Panc1 (cell line): ENCODE measurements around the gene FAM107A. TPM values are rescaled to one million over a fixed set of nuclear protein-coding genes. Genes with fewer than 3 reads are reported as not detected.

Experiments used
- ATAC-seq: fragments of 200-7000 bp; cut with Tn5 transposase; 2 replicates; pipeline ENCODE4 v1.9.1; 2020; ENCODE audit warnings: mild to moderate bottlenecking, moderate library complexity
- BruUV-seq: library from RNA; stranded (reverse); fragments of 400-500 nt; replicated peaks from 2 replicates; lab custom pipeline; 2021; lab: Mats Ljungman, UMichigan
- CTCF ChIA-PET: fragments of 300-600 bp; sonication (Branson Sonifier 250); formaldehyde crosslinking; loops from one replicate; lab custom pipeline; 2022; ENCODE audit warnings: antibody characterized with exemption; lab: Charles Lee
- POLR2A ChIA-PET: fragments of 300-600 bp; sonication (Branson Sonifier 250); formaldehyde crosslinking; loops from one replicate; lab custom pipeline; 2022; ENCODE audit warnings: antibody characterized with exemption; lab: Charles Lee
- DNase-seq: peaks from one replicate; pipeline ENCODE4 v3.0.0-alpha.2; 2010; ENCODE audit warnings: low read depth, low spot score
- H3K27ac ChIP-seq: 2 replicates; pipeline ENCODE4 v1.5.1; 2011; ENCODE audit warnings: mild to moderate bottlenecking, low read length, inconsistent platforms
- H3K27me3 ChIP-seq: fragments of 200-500 bp; sonication (Bioruptor generic); 2 replicates; pipeline ENCODE4 v1.6.0; 2014; ENCODE audit warnings: low read length, inconsistent platforms; ENCODE audit not compliant: control insufficient read depth, insufficient read depth
- H3K36me3 ChIP-seq: fragments of 200-500 bp; sonication (Bioruptor generic); 2 replicates; pipeline ENCODE4 v1.5.1; 2014; ENCODE audit warnings: inconsistent platforms, mild to moderate bottlenecking, low read length, moderate library complexity; ENCODE audit not compliant: control insufficient read depth, insufficient read depth
- H3K4me1 ChIP-seq: 2 replicates; pipeline ENCODE4 v1.5.1; 2011; ENCODE audit warnings: inconsistent platforms, mild to moderate bottlenecking, low read length, moderate library complexity; ENCODE audit not compliant: control insufficient read depth, insufficient read depth
- H3K4me3 ChIP-seq, 2 experiments: 2 replicates each; pipeline ENCODE4 v1.5.1; 2011 to 2012; ENCODE audit warnings: low read depth in 2 of 2, low read length in 2 of 2, mild to moderate bottlenecking in 2 of 2, inconsistent platforms in 1 of 2, moderate library complexity in 1 of 2
- H3K9me3 ChIP-seq: fragments of 200-500 bp; sonication (Bioruptor generic); 2 replicates; pipeline ENCODE4 v1.5.1; 2014; ENCODE audit warnings: low read depth, mild to moderate bottlenecking, inconsistent platforms, low read length, moderate library complexity; ENCODE audit not compliant: control insufficient read depth, insufficient read depth
- POLR2AphosphoS5 ChIP-seq: IDR thresholded peaks from 2 replicates; pipeline ENCODE4 v1.6.1; 2012; ENCODE audit warnings: mild to moderate bottlenecking, low read depth, low read length, moderate library complexity
- SIN3A ChIP-seq: IDR thresholded peaks from 2 replicates; pipeline ENCODE4 v1.6.1; 2012; ENCODE audit warnings: low read depth, mild to moderate bottlenecking, low read length, moderate library complexity, borderline replicate concordance; ENCODE audit not compliant: insufficient read depth
- TCF7L2 ChIP-seq: IDR thresholded peaks from 2 replicates; pipeline ENCODE4 v1.6.1; 2011; ENCODE audit warnings: mild to moderate bottlenecking, low read depth, low read length, inconsistent platforms
- in situ Hi-C: cut with HindIII; loops from 2 replicates; pipeline ENCODE4 v1.10.0; 2016; ENCODE audit warnings: low sequenced_read_pairs, low pct_unique_long_range_greater_than_20kb
- intact Hi-C: fragments of 100-400 bp; cut with micrococcal nuclease; formaldehyde crosslinking; loops from one replicate; pipeline ENCODE4 v1.10.0; 2022; ENCODE audit not compliant: unreplicated experiment
- total RNA-seq: library from RNA; stranded (reverse); gene quantifications from one replicate; pipeline ENCODE4 v1.2.1, GENCODE V29; 2021; ENCODE audit not compliant: unreplicated experiment
- TF ChIP-seq, protein P1 (sequence below), 2 experiments: IDR thresholded peaks; 2 replicates each; pipeline ENCODE4 v1.6.1; 2011 to 2012; ENCODE audit warnings: low read depth in 2 of 2, control low read depth in 1 of 2, low read length in 1 of 2, mild to moderate bottlenecking in 1 of 2, moderate library complexity in 1 of 2; ENCODE audit not compliant: insufficient read depth in 1 of 2
- TF ChIP-seq, protein P2 (sequence below): fragments of 450-650 bp; IDR thresholded peaks from 2 replicates; pipeline ENCODE4 v1.5.1; 2017; ENCODE audit warnings: mild to moderate bottlenecking

The FAM107A gene
- total RNA-seq, 1 experiment from 2014 or later = 0.08 TPM

DNA sequence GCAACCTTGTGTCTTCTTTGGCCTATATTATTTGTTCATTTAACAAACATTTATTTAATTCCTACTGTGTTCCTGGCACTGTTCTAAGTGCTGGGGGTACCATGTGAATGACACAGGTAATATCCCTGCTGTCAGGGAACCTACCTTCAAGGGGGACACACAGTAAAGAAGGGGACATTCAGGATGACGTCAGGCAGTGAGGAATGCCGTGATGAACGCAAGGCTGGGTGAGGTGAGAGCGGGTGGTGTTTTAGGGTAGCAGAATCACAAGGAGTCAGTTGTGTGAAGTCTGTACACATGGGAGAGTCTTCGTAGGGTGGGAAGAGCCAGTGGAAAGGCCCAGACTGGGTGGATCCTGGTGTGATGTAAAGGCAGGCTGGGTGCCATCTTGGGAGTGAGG, 1.7 kb upstream of the FAM107A start:
- Histone ChIP-seq H3K9me3 (no peaks in the 10 kb centered on the region), H3K27ac (no peak overlapping the region), H3K27me3 (no peaks in the 10 kb centered on the region), H3K4me3 (no peak overlapping the region), H3K36me3 (no peaks in the 10 kb centered on the region), H3K4me1 (no peaks in the 10 kb centered on the region; the same call in 1 of the 2 replicates)
- no TSS peak for BruUV-seq
- ATAC-seq (no peak), DNase-seq (no peak)
- intact Hi-C loops (no loop called here), in situ Hi-C loops (no loop called here)
- TF ChIP-seq, protein P1, sequence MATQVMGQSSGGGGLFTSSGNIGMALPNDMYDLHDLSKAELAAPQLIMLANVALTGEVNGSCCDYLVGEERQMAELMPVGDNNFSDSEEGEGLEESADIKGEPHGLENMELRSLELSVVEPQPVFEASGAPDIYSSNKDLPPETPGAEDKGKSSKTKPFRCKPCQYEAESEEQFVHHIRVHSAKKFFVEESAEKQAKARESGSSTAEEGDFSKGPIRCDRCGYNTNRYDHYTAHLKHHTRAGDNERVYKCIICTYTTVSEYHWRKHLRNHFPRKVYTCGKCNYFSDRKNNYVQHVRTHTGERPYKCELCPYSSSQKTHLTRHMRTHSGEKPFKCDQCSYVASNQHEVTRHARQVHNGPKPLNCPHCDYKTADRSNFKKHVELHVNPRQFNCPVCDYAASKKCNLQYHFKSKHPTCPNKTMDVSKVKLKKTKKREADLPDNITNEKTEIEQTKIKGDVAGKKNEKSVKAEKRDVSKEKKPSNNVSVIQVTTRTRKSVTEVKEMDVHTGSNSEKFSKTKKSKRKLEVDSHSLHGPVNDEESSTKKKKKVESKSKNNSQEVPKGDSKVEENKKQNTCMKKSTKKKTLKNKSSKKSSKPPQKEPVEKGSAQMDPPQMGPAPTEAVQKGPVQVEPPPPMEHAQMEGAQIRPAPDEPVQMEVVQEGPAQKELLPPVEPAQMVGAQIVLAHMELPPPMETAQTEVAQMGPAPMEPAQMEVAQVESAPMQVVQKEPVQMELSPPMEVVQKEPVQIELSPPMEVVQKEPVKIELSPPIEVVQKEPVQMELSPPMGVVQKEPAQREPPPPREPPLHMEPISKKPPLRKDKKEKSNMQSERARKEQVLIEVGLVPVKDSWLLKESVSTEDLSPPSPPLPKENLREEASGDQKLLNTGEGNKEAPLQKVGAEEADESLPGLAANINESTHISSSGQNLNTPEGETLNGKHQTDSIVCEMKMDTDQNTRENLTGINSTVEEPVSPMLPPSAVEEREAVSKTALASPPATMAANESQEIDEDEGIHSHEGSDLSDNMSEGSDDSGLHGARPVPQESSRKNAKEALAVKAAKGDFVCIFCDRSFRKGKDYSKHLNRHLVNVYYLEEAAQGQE (IDR thresholded peaks at IDR 0.05; ENCODE audit: insufficient read depth in 1 of 2, low read depth in 2 of 2, low read length in 1 of 2) = no peak
- TF ChIP-seq, protein P2, sequence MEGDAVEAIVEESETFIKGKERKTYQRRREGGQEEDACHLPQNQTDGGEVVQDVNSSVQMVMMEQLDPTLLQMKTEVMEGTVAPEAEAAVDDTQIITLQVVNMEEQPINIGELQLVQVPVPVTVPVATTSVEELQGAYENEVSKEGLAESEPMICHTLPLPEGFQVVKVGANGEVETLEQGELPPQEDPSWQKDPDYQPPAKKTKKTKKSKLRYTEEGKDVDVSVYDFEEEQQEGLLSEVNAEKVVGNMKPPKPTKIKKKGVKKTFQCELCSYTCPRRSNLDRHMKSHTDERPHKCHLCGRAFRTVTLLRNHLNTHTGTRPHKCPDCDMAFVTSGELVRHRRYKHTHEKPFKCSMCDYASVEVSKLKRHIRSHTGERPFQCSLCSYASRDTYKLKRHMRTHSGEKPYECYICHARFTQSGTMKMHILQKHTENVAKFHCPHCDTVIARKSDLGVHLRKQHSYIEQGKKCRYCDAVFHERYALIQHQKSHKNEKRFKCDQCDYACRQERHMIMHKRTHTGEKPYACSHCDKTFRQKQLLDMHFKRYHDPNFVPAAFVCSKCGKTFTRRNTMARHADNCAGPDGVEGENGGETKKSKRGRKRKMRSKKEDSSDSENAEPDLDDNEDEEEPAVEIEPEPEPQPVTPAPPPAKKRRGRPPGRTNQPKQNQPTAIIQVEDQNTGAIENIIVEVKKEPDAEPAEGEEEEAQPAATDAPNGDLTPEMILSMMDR = no peak
- no peak for TF ChIP-seq TCF7L2
- TF ChIP-seq POLR2AphosphoS5 = no peak
- TF ChIP-seq SIN3A = no peak
- ChIA-PET CTCF (interaction anchor here (1.1 kb wide), 1 partner anchor 51 kb away, joined by 4 read pairs; no protein-coding TSS in a partner anchor), POLR2A (no interaction called here)

- Histone ChIP-seq H3K27me3 (no peaks in the 10 kb centered on the region), H3K9me3 (no peaks in the 10 kb centered on the region), H3K4me3 (no peak overlapping the region), H3K27ac (no peak overlapping the region), H3K4me1 (no peaks in the 10 kb centered on the region; the same call in 1 of the 2 replicates), H3K36me3 (no peaks in the 10 kb centered on the region)
- intact Hi-C loops (no loop called here), in situ Hi-C loops (no loop called here)
- BruUV-seq = no TSS peak
- ChIA-PET CTCF (no interaction called here), POLR2A (no interaction called here)
- ATAC-seq = no peak
- TF ChIP-seq TCF7L2 = no peak
- TF ChIP-seq, protein P1 (IDR thresholded peaks at IDR 0.05; ENCODE audit: insufficient read depth in 1 of 2, low read depth in 2 of 2, low read length in 1 of 2) = no peak
- no peak for TF ChIP-seq POLR2AphosphoS5
- TF ChIP-seq, protein P2 = no peak
- no peak for TF ChIP-seq SIN3A
- no peak for DNase-seq
Measured at GRCh38 chr3:58576716-58577115, 475 bp downstream of the FAM107A start.
